OCI-LY1 (cell line): ENCODE data around the gene PTPA.

Experiments used
- H2AFZ ChIP-seq: fragments of 200-600 bp; sonication (generic), shearing (Covaris generic); 2 replicates; pipeline ENCODE4 v1.6.0; 2014; ENCODE audit warnings: antibody characterized with exemption, mild to moderate bottlenecking, low read length
- H3F3A ChIP-seq: fragments of 200-600 bp; sonication (generic), shearing (Covaris generic); 2 replicates; pipeline ENCODE4 v1.6.0; 2014; ENCODE audit warnings: mild to moderate bottlenecking, antibody characterized with exemption, low read length, moderate library complexity; ENCODE audit not compliant: insufficient read depth
- H3K27ac ChIP-seq: fragments of 200-600 bp; sonication (generic); 2 replicates; pipeline ENCODE4 v1.5.1; 2014; ENCODE audit warnings: low read length, mixed run types, mild to moderate bottlenecking, low read depth; ENCODE audit not compliant: poor library complexity, severe bottlenecking
- H3K27me3 ChIP-seq: fragments of 200-600 bp; sonication (generic); 2 replicates; pipeline ENCODE4 v1.6.0; 2014; ENCODE audit warnings: antibody characterized with exemption, mild to moderate bottlenecking, low read length, moderate library complexity; ENCODE audit not compliant: insufficient read depth
- H3K36me3 ChIP-seq: fragments of 200-600 bp; sonication (generic); 2 replicates; pipeline ENCODE4 v1.6.1; 2014; ENCODE audit warnings: mild to moderate bottlenecking, antibody characterized with exemption, low read length, moderate library complexity, mixed read lengths; ENCODE audit not compliant: insufficient read depth
- H3K4me1 ChIP-seq: fragments of 200-600 bp; sonication (generic); 2 replicates; pipeline ENCODE4 v1.5.1; 2014; ENCODE audit warnings: mild to moderate bottlenecking, low read length, moderate library complexity; ENCODE audit not compliant: insufficient read depth, severe bottlenecking
- H3K4me2 ChIP-seq: fragments of 200-600 bp; sonication (generic), shearing (Covaris generic); 2 replicates; pipeline ENCODE4 v1.6.1; 2014; ENCODE audit warnings: low read length
- H3K4me3 ChIP-seq: fragments of 200-600 bp; sonication (generic); 2 replicates; pipeline ENCODE4 v1.5.1; 2014; ENCODE audit warnings: low read length, low read depth, mild to moderate bottlenecking, mixed read lengths; ENCODE audit not compliant: poor library complexity, severe bottlenecking
- H3K79me2 ChIP-seq: fragments of 200-600 bp; shearing (Covaris generic); 2 replicates; pipeline ENCODE4 v1.6.1; 2016; ENCODE audit warnings: mixed run types, low read length, mixed read lengths; ENCODE audit not compliant: insufficient read depth
- H3K9ac ChIP-seq: fragments of 200-600 bp; sonication (generic), shearing (Covaris generic); 2 replicates; pipeline ENCODE4 v1.6.1; 2014; ENCODE audit warnings: mild to moderate bottlenecking, low read length, mixed read lengths
- H3K9me2 ChIP-seq: fragments of 200-600 bp; sonication (generic), shearing (Covaris generic); 2 replicates; pipeline ENCODE4 v1.6.1; 2014; ENCODE audit warnings: low read depth, mild to moderate bottlenecking, low read length, mixed read lengths
- H3K9me3 ChIP-seq: fragments of 200-600 bp; shearing (Covaris generic); 2 replicates; pipeline ENCODE4 v1.6.1; 2014; ENCODE audit warnings: low read length, mixed read lengths
- H4K20me1 ChIP-seq: fragments of 200-600 bp; sonication (generic), shearing (Covaris generic); 2 replicates; pipeline ENCODE4 v1.6.0; 2016; ENCODE audit warnings: mild to moderate bottlenecking, low read length; ENCODE audit not compliant: insufficient read depth
- EZH2 ChIP-seq: fragments of 200-600 bp; sonication (generic), shearing (Covaris generic); IDR thresholded peaks from 2 replicates; pipeline ENCODE4 v1.8.0; 2017; ENCODE audit warnings: borderline replicate concordance, mixed run types, mild to moderate bottlenecking, antibody characterized with exemption, low read length, moderate library complexity, mixed read lengths
- TF ChIP-seq, protein P1 (sequence below): fragments of 200-600 bp; sonication (generic), shearing (Covaris generic); IDR thresholded peaks from 2 replicates; pipeline ENCODE4 v1.5.1; 2017; ENCODE audit warnings: mild to moderate bottlenecking, antibody characterized with exemption, low read length, moderate library complexity, mixed read lengths

Gene PTPA

DNA sequence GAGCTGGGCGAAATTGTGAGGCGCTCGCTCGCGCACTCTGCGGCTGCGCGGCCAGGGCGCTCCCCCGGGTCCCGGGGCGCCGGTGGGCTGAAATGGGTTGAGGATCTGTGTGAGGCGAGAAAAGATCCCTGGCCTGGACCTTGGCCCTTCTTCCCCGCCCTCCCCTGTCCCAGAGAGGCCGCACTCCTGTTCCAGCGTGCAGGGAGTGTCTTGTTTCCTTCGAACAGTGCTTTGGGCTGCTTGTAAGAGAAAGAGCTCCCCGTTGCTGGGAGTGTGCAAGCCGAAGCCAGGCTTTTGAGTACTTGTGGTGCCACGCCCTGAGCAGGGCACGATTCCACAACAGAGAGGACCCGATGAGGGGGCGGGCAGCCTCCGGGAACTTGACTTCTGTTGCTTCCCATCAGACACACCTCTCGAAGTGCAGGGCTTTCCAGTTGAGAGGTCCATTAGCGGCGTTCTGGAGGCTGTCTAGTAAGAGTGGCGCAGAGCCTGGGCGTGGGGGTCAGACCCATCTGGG lies 29.8 kb upstream of the PTPA start:
- Histone ChIP-seq H3K9me2 (no peaks in the 10 kb centered on the region), H3K9me3 (no peaks in the 10 kb centered on the region), H3K4me3 (peak overlapping the region; percentile 76), H3K9ac (peak overlapping the region; percentile 83), H3K4me2 (peak overlapping the region; percentile 75), H3K27me3 (no peaks in the 10 kb centered on the region), H3K36me3 (peaks cover 17% of the 10 kb centered on the region), H3K4me1 (peaks cover 27% of the 10 kb centered on the region), H3F3A (no peaks in the 10 kb centered on the region), H4K20me1 (no peaks in the 10 kb centered on the region), H3K79me2 (peaks cover 8% of the 10 kb centered on the region), H3K27ac (no peak overlapping the region), H2AFZ (no peak overlapping the region)
- TF ChIP-seq EZH2: no peak
- TF ChIP-seq, protein P1, sequence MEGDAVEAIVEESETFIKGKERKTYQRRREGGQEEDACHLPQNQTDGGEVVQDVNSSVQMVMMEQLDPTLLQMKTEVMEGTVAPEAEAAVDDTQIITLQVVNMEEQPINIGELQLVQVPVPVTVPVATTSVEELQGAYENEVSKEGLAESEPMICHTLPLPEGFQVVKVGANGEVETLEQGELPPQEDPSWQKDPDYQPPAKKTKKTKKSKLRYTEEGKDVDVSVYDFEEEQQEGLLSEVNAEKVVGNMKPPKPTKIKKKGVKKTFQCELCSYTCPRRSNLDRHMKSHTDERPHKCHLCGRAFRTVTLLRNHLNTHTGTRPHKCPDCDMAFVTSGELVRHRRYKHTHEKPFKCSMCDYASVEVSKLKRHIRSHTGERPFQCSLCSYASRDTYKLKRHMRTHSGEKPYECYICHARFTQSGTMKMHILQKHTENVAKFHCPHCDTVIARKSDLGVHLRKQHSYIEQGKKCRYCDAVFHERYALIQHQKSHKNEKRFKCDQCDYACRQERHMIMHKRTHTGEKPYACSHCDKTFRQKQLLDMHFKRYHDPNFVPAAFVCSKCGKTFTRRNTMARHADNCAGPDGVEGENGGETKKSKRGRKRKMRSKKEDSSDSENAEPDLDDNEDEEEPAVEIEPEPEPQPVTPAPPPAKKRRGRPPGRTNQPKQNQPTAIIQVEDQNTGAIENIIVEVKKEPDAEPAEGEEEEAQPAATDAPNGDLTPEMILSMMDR: no peak

- TF ChIP-seq EZH2: no peak
- TF ChIP-seq, protein P1: no peak
- H2AFZ ChIP-seq: no peak overlapping the region
- no peak overlapping the region for H3K9ac ChIP-seq
Observed at GRCh38 chr9:129084087-129084486, 27.1 kb upstream of the PTPA start.

DNA sequence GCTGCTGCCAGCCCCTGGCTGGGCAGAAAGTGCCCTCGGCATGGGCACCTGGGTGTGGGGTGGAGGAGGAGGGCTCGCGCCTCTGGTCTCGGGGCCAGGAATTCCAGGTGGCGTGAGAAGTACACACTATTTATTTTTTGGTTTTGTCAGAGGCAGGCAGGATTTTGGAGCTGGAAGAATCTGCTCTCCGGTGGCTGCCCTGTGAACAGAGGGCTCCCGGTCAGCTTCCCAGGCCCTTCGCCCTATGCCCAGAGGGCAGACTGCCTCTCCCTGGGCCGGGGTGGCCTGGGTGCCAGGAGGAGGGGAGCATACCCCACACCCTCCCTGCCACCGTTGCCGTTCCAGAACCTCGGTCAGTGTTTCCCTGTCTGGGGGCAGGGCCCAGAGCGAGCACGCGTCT lies 22.0 kb upstream of the PTPA start:
- H3K9me3 ChIP-seq: no peaks in the 10 kb centered on the region
- H3F3A ChIP-seq: no peaks in the 10 kb centered on the region
- peaks cover 51% of the 10 kb centered on the region for H3K36me3 ChIP-seq
- no peaks in the 10 kb centered on the region for H3K4me1 ChIP-seq
- H3K4me3 ChIP-seq: no peak overlapping the region
- H4K20me1 ChIP-seq: no peaks in the 10 kb centered on the region
- TF ChIP-seq, protein P1: no peak
- no peak for TF ChIP-seq EZH2
- H3K9ac ChIP-seq: no peak overlapping the region
- no peak overlapping the region for H3K4me2 ChIP-seq
- H3K27me3 ChIP-seq: no peaks in the 10 kb centered on the region
- H3K9me2 ChIP-seq: no peaks in the 10 kb centered on the region
- H2AFZ ChIP-seq: no peak overlapping the region
- no peak overlapping the region for H3K27ac ChIP-seq
- no peaks in the 10 kb centered on the region for H3K79me2 ChIP-seq

More at GRCh38 chr9:129084087-129084486, 27.1 kb upstream of the PTPA start:
- Histone ChIP-seq H4K20me1 (no peaks in the 10 kb centered on the region), H3K9me2 (no peaks in the 10 kb centered on the region), H3F3A (no peaks in the 10 kb centered on the region), H3K79me2 (peaks cover 8% of the 10 kb centered on the region), H3K4me2 (no peak overlapping the region), H3K4me3 (no peak overlapping the region), H3K36me3 (peaks cover 33% of the 10 kb centered on the region), H3K4me1 (peaks cover 27% of the 10 kb centered on the region), H3K27me3 (no peaks in the 10 kb centered on the region), H3K27ac (no peak overlapping the region), H3K9me3 (no peaks in the 10 kb centered on the region)
